Activated CD8-positive, alpha-beta T cell treated with anti-CD3 and anti-CD28 coated beads, Interleukin-2, amount 10 ng/mL, durations not matched to agents 7 days and 5 days (primary cell): Measurements from ENCODE around the gene PRDM15. TPM values are rescaled to one million over a fixed set of nuclear protein-coding genes. Genes with fewer than 3 reads are reported as not detected.

ENCODE experiments used
- ATAC-seq: fragments of 150-1000 bp; cut with Tn5 transposase; one replicate; pipeline ENCODE4 v1.10.0; 2021; ENCODE audit warnings: moderate library complexity
- CTCF ChIA-PET: fragments of 350-600 bp; sonication (Branson Sonifier 250); formaldehyde crosslinking; loops from one replicate; lab custom pipeline; 2021; ENCODE audit warnings: antibody characterized with exemption; lab: Charles Lee
- POLR2A ChIA-PET: fragments of 350-600 bp; sonication (Branson Sonifier 250); formaldehyde crosslinking; loops from one replicate; lab custom pipeline; 2021; ENCODE audit warnings: antibody characterized with exemption; lab: Charles Lee
- DNase-seq: peaks from one replicate; pipeline ENCODE4 v3.0.0-alpha.2; 2020
- H3K27ac Mint-ChIP-seq: one replicate; pipeline ENCODE4 v1.8.0; 2021; ENCODE audit warnings: mild to moderate bottlenecking, mixed read lengths
- H3K27me3 Mint-ChIP-seq: one replicate; pipeline ENCODE4 v1.8.0; 2021; ENCODE audit warnings: low read depth, mixed read lengths
- H3K36me3 Mint-ChIP-seq: one replicate; pipeline ENCODE4 v1.8.0; 2021; ENCODE audit warnings: low read depth, mixed read lengths
- H3K4me1 Mint-ChIP-seq: one replicate; pipeline ENCODE4 v1.8.0; 2021; ENCODE audit warnings: low read depth, mixed read lengths
- H3K4me3 Mint-ChIP-seq: one replicate; pipeline ENCODE4 v1.8.0; 2021; ENCODE audit warnings: mild to moderate bottlenecking, mixed read lengths
- H3K9me3 Mint-ChIP-seq: one replicate; pipeline ENCODE4 v1.8.0; 2022; ENCODE audit warnings: mixed read lengths; ENCODE audit not compliant: insufficient read depth
- total RNA-seq, 2 experiments: library from RNA; stranded (reverse); gene quantifications; one replicate each; pipeline ENCODE4 v1.2.3, GENCODE V29; 2021

The PRDM15 gene
- total RNA-seq, 2 experiments from 2014 or later: 8.5 to 9.6 TPM

DNA sequence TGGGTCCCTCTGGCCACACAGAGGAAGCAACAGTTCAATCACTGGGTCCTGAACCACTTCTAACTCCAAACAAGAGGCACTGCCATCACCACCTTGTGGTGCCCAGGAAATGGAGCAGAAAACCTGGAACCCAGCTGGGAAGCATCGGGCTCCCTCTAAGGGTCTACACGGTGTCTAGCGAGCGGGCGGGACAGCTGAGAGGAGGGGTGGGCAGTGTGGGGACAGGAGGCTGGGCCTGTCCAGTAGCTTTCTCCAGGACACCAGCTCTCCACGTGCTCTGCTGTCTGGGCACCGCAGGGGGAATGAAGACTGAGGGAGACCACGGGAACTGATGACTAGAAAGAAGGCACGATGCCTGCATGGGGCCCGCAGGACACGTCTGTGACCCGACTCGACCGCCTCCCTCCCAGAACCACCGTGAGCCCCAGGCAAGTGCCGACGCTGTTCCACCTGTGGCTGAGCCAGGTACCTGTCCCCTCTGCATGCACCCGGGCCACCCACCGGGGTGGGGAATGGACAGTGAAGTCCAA is 5.4 kb upstream of the PRDM15 start:
- ATAC-seq: no peak
- ChIA-PET CTCF (interaction anchor here (1.4 to 1.9 kb wide), 2 partner anchors 11 to 233 kb away, joined by 4 to 5 read pairs; no protein-coding TSS in a partner anchor), POLR2A (interaction anchor here (0.9 kb wide), 1 partner anchor 40 kb away, joined by 3 read pairs; no protein-coding TSS in a partner anchor)
- Mint-ChIP-seq H3K4me1 (peaks cover 6% of the 10 kb centered on the region), H3K9me3 (no peaks in the 10 kb centered on the region), H3K4me3 (no peak overlapping the region), H3K36me3 (no peaks in the 10 kb centered on the region), H3K27me3 (no peaks in the 10 kb centered on the region), H3K27ac (no peak overlapping the region)
- no peak for DNase-seq

- Mint-ChIP-seq H3K4me3 (no peak overlapping the region), H3K4me1 (peaks cover 6% of the 10 kb centered on the region), H3K27ac (no peak overlapping the region), H3K9me3 (no peaks in the 10 kb centered on the region), H3K36me3 (no peaks in the 10 kb centered on the region), H3K27me3 (no peaks in the 10 kb centered on the region)
- no peak for DNase-seq
- ATAC-seq: no peak
- CTCF ChIA-PET: interaction anchor here (1.4 to 1.9 kb wide), 2 partner anchors 12 to 234 kb away, joined by 4 to 5 read pairs; no protein-coding TSS in a partner anchor
- POLR2A ChIA-PET: interaction anchor here (0.9 kb wide), 1 partner anchor 41 kb away, joined by 3 read pairs; no protein-coding TSS in a partner anchor
These were observed 4.4 kb upstream of the PRDM15 start for GRCh38 chr21:41883582-41883981.

DNA sequence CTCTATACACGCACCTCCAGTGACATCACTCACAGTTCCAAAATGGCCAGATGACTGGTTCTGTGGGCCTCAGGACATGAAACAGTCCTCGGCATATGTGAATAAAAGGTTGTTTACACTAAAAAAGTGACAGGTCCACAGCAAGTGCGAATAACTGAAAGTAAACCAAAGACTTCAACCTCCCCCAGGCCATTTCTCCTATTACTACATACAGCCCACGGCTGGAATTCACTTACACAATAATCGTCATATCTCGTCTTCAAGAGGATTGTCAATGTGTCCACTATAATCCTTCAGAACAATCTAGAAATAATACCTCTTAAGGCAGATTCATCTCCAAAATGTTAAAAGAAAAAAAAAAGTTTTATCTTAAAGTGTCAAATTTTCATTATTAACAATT is 1.9 kb upstream of the PRDM15 start:
- Mint-ChIP-seq H3K4me3 (no peak overlapping the region), H3K36me3 (no peaks in the 10 kb centered on the region), H3K4me1 (peaks cover 23% of the 10 kb centered on the region), H3K27me3 (no peaks in the 10 kb centered on the region), H3K27ac (no peak overlapping the region), H3K9me3 (no peaks in the 10 kb centered on the region)
- DNase-seq: no peak
- ChIA-PET CTCF (interaction anchor here (0.8 to 1.7 kb wide), 2 partner anchors 13 to 14 kb away, joined by 4 to 5 read pairs; no protein-coding TSS in a partner anchor), POLR2A (no interaction called here)
- ATAC-seq: no peak

- Mint-ChIP-seq H3K36me3 (no peaks in the 10 kb centered on the region), H3K27me3 (no peaks in the 10 kb centered on the region), H3K4me3 (peak overlapping the region; percentile 86), H3K9me3 (no peaks in the 10 kb centered on the region), H3K4me1 (peaks cover 23% of the 10 kb centered on the region), H3K27ac (no peak overlapping the region)
- DNase-seq: no peak
- CTCF ChIA-PET: interaction anchor here (0.7 to 1.9 kb wide), 8 partner anchors 8 to 237 kb away, joined by 3 to 7 read pairs (median 4); no protein-coding TSS in a partner anchor
- POLR2A ChIA-PET: interaction anchor here (0.7 to 1.5 kb wide), 3 partner anchors 14 to 19 kb away, joined by 3 to 6 read pairs (median 3); no protein-coding TSS in a partner anchor
- ATAC-seq: no peak
These were observed 1.0 kb upstream of the PRDM15 start for GRCh38 chr21:41880153-41880552.

DNA sequence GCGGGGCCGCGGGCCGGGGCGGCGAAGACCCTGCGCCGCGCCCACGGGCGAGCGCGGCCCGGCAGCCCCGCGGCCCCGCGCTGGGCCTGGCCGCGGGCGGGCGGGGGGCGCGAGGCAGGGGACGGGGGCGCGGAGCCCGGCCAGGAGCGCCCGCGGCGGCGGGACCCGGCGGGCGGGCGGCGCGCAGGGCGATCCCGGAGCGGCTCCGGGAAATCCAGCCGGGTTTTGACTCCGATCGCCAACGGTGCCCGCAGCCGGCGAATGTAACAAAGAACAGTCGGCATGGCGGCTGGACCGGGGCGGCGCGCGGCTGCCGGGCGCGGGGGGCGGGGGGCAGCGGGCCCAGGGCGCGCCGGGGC is 334 bp downstream of the PRDM15 start:
- peak; percentile 86 for DNase-seq
- ATAC-seq: peak; percentile 72
- H3K27me3 Mint-ChIP-seq: no peaks in the 10 kb centered on the region
- H3K27ac Mint-ChIP-seq: no peak overlapping the region
- no peaks in the 10 kb centered on the region for H3K36me3 Mint-ChIP-seq
- H3K9me3 Mint-ChIP-seq: no peaks in the 10 kb centered on the region
- no peak overlapping the region for H3K4me3 Mint-ChIP-seq
- ChIA-PET CTCF (interaction anchor here (1.9 kb wide), 1 partner anchor 239 kb away, joined by 6 read pairs; no protein-coding TSS in a partner anchor), POLR2A (interaction anchor here (1.0 to 1.5 kb wide), 3 partner anchors 17 to 127 kb away, joined by 5 to 6 read pairs (median 6); no protein-coding TSS in a partner anchor)
- peaks cover 23% of the 10 kb centered on the region for H3K4me1 Mint-ChIP-seq

DNA sequence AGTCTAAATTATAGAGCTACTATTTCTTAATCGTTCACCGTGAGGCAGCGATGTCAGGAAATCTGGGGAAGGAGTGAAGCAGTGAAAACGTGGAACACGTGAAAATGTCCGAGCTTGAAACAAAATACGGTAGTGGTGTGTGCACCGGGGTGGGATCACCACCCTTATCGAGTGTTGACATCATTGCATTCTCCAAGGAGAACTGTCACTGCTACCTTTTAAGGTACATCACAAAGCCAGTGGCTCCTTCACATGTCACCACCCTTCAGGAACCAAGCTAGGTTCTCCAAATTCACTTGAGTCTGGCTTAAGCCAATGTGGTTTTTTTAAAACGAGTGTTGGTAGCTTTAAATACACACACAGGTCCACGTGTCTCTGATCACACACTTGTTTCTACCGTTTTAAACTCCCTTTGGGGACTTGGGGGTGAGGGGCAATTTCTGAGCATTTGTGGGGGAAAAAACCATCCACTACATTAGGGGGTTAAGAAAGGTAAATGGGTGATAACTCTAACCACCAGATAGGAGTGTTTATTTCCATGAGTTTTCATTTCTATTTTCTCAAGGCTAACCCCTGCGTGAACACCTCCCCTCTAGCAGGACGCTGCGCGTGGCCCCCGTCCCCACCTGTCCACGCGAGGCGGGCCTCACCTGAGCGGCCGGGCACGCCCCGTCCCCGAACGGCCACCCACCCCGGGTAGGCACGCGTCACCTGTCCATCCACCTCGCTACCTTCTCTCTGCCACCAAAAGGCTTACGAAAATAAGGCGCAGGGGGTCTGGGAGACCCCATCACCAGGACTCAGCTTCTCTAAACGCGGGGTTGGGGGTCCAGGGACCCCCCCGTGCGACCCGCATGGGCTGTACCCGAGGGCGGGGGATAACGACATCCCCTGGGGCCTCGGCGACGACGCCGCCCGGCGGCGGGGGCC is 978 bp downstream of the PRDM15 start:
- no peaks in the 10 kb centered on the region for H3K36me3 Mint-ChIP-seq
- ChIA-PET CTCF (interaction anchor here (0.9 to 1.5 kb wide), 14 partner anchors 10 to 595 kb away, joined by 3 to 13 read pairs (median 5); partner anchors contain the start of gene ZBTB21), POLR2A (interaction anchor here (0.6 to 1.4 kb wide), 8 partner anchors 19 to 424 kb away, joined by 3 to 6 read pairs (median 4); no protein-coding TSS in a partner anchor)
- peak overlapping the region; percentile 81 for H3K4me3 Mint-ChIP-seq
- H3K27ac Mint-ChIP-seq: peak overlapping the region; percentile 78
- ATAC-seq: peak; percentile 38
- H3K4me1 Mint-ChIP-seq: peaks cover 23% of the 10 kb centered on the region
- H3K27me3 Mint-ChIP-seq: no peaks in the 10 kb centered on the region
- peak; percentile 39 for DNase-seq
- H3K9me3 Mint-ChIP-seq: no peaks in the 10 kb centered on the region

DNA sequence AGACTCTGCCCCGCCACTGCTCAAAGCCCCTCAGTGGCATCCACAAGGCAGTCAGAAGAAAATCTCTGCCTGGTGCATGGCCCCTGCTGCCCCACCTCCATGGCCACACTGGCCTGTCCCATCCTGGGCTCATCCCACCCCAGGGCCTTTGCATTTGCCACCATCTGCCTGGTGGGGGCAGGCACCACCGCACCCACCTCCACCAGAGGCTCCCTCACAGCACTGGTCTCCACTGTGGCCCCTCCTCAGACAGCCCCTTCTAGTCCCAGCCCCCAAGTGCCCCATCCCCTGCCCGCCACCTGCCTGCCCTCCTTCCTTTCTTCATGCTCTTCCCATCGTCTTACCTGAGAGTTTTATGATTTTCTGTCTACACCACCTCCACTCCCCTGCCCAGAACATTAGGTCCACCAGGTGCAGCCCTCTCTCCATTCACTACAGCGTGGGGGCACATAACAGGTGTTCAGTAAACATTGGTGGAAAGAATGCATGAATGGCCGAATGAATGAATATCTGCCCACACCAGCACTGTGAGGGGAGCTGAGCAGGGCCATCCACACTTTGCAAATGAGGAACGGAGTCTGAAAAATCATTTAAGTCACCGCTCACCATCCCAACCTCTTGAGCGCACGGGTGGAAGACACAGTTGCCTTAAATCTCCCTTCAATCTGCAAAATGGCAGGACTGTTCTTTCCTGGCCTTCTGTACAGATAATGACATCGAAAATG is 2.1 kb downstream of the PRDM15 start:
- Mint-ChIP-seq H3K4me1 (peaks cover 23% of the 10 kb centered on the region), H3K27me3 (no peaks in the 10 kb centered on the region), H3K36me3 (no peaks in the 10 kb centered on the region), H3K27ac (no peak overlapping the region), H3K4me3 (peak overlapping the region; percentile 81), H3K9me3 (no peaks in the 10 kb centered on the region)
- ChIA-PET CTCF (interaction anchor here (0.9 to 1.5 kb wide), 15 partner anchors 9 to 594 kb away, joined by 3 to 13 read pairs (median 5); partner anchors contain the start of gene ZBTB21), POLR2A (interaction anchor here (1.1 to 1.4 kb wide), 3 partner anchors 125 to 241 kb away, joined by 3 to 6 read pairs (median 4); no protein-coding TSS in a partner anchor)
- DNase-seq (no peak), ATAC-seq (no peak)

DNA sequence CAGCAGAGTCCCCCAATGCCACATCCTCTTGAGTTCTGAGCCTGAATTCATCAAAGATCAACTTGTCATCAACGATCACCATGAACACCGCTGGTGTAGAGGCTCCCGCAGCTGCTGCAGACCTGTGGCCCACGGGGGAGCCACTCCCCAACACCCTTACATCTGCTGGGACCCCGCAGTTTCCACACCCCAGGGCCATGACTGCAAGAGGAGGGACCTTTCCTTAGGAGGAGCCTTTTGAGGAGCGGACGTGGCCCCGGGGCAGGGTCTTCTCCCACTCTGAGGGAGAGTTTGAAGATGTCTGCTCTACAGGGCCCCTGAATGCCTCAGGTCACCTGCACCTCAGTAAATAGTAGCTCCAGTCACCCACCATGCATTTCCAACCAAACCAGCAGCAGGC is 2.7 kb downstream of the PRDM15 start:
- ChIA-PET POLR2A (interaction anchor here (1.4 kb wide), 1 partner anchor 187 kb away, joined by 3 read pairs; no protein-coding TSS in a partner anchor), CTCF (interaction anchor here (1.1 kb wide), 2 partner anchors 19 to 242 kb away, joined by 3 to 4 read pairs; no protein-coding TSS in a partner anchor)
- Mint-ChIP-seq H3K27me3 (no peaks in the 10 kb centered on the region), H3K36me3 (no peaks in the 10 kb centered on the region), H3K27ac (no peak overlapping the region), H3K4me3 (no peak overlapping the region), H3K4me1 (peaks cover 23% of the 10 kb centered on the region), H3K9me3 (no peaks in the 10 kb centered on the region)
- DNase-seq: no peak
- ATAC-seq: no peak

DNA sequence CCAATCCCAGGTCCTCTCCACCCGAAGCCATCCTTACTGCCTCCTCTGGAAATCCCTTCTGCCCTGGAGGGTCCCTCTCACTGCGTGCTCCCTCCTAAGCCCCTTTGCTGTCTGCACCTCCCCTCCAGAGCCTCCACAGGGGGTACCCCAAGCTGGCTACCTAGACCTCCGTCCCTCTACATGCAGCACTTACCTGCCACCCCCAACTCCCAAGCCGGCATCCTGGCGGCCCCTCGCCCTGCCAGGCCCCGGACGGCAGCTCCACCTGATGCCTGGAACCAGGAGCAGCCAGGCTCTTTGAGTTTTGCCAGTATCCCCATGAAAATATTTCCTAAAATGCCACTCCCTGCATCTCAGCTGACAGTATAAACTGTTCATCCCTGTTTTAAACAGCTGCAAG is 4.1 kb downstream of the PRDM15 start:
- Mint-ChIP-seq H3K4me1 (peaks cover 21% of the 10 kb centered on the region), H3K27me3 (no peaks in the 10 kb centered on the region), H3K4me3 (no peak overlapping the region), H3K27ac (no peak overlapping the region), H3K9me3 (no peaks in the 10 kb centered on the region), H3K36me3 (no peaks in the 10 kb centered on the region)
- ChIA-PET CTCF (interaction anchor here (0.9 to 1.0 kb wide), 2 partner anchors 8 to 233 kb away, joined by 3 to 4 read pairs; no protein-coding TSS in a partner anchor), POLR2A (no interaction called here)
- no peak for DNase-seq
- ATAC-seq: no peak

DNA sequence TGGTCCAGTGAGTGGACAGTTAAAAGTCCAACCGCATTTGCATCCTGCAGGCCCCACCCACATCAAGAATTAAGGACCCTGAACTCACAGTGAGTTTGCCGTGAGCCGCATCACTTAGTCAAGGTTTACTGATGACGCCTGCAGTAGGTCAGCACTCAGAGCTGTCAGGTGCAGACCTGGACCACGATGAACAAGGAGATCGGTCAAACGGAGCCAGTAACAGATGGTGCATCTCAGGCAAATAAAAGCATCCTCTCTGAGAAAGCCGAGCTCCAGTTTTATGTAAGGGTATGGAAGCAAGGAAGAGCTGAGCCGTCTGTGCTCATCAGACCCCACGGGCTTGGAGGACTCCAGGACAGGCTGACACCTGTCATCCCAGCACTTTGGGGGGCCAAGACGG is 4.5 kb downstream of the PRDM15 start:
- Mint-ChIP-seq H3K27me3 (no peaks in the 10 kb centered on the region), H3K27ac (no peak overlapping the region), H3K4me3 (no peak overlapping the region), H3K9me3 (no peaks in the 10 kb centered on the region), H3K36me3 (no peaks in the 10 kb centered on the region), H3K4me1 (peaks cover 17% of the 10 kb centered on the region)
- DNase-seq (no peak), ATAC-seq (no peak)
- ChIA-PET CTCF (no interaction called here), POLR2A (no interaction called here)

DNA sequence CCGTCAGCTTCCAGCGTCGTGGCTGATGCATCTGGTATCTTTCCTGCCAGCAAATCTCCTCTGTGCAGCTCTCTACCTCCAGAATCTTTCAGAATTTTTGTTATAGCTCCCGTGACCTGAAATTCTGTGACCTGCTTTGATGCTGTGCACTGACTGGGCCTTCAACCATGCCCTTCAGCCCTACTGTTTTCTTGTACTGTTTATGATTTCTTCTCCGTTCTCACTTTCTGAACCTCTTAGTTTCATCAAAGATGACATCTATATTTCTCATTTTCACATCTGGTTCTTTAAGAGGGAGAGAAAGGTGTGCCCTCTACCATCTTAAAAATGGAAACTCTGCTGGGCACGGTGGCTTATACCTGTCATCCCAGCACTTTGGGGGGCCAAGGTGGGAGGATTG is 5.7 kb downstream of the PRDM15 start:
- Mint-ChIP-seq H3K27ac (no peak overlapping the region), H3K27me3 (no peaks in the 10 kb centered on the region), H3K4me1 (peaks cover 17% of the 10 kb centered on the region), H3K36me3 (no peaks in the 10 kb centered on the region), H3K9me3 (no peaks in the 10 kb centered on the region), H3K4me3 (no peak overlapping the region)
- no peak for ATAC-seq
- POLR2A ChIA-PET: no interaction called here
- DNase-seq: no peak
- CTCF ChIA-PET: no interaction called here
